ENCODE data around the gene C17orf75. TPM values are rescaled to one million over a fixed set of nuclear protein-coding genes. Genes with fewer than 3 reads are reported as not detected.
A peak's percentile ranks its signal among the peaks of the same experiment; 100 is the strongest.

The C17orf75 gene
- total and polyA plus RNA-seq, 2 donors (not counting 1 experiment from before 2014, with no cell fraction given): 16.4 to 30.2 TPM

- no peaks in the 10 kb centered on the region for H3K79me2 ChIP-seq (ENCODE audit: control insufficient read depth, insufficient read depth, low read length)
Observed at GRCh38 chr17:32285746-32286517, 56.0 kb downstream of the C17orf75 start.

GRCh38 chr17:32285306-32285705 lies 56.7 kb downstream of the C17orf75 start:
- H2AFZ ChIP-seq (ENCODE audit: low read length): no peak overlapping the region
- peaks cover 2% of the 10 kb centered on the region for H3K4me1 ChIP-seq (ENCODE audit: control insufficient read depth, extremely low read depth, insufficient read depth, low read length)
- peaks cover 2% of the 10 kb centered on the region for H3K27me3 ChIP-seq (ENCODE audit: control insufficient read depth, insufficient read depth, low read length)
- no peak overlapping the region for H3K4me2 ChIP-seq (ENCODE audit: extremely low read depth, insufficient read depth, low read length)
- H4K20me1 ChIP-seq (ENCODE audit: control insufficient read depth, extremely low read depth, insufficient read depth, low read length): no peaks in the 10 kb centered on the region
- no peaks in the 10 kb centered on the region for H3K36me3 ChIP-seq (ENCODE audit: control insufficient read depth, insufficient read depth, low read length)
- no peak overlapping the region for H3K27ac ChIP-seq (ENCODE audit: insufficient read depth, low read length)
- no peaks in the 10 kb centered on the region for H3K9me3 ChIP-seq (ENCODE audit: control insufficient read depth, insufficient read depth, low read depth, low read length)
- DNase-seq (ENCODE audit: low read depth in 2 of 2): no peak
- no peaks in the 10 kb centered on the region for H3K79me2 ChIP-seq (ENCODE audit: control insufficient read depth, insufficient read depth, low read length)
- H3K4me3 ChIP-seq (replicated peaks in 1 of 4; ENCODE audit: control extremely low read depth in 1 of 4, insufficient read depth in 1 of 4, low read depth in 3 of 4, low read length in 4 of 4): no peak overlapping the region
- no peak for TF ChIP-seq EZH2 (IDR thresholded peaks at IDR 0.05; ENCODE audit: low read length, missing control alignments)
- no peak for TF ChIP-seq CTCF (conservative IDR thresholded peaks at IDR 0.05 in 1 of 2, IDR thresholded peaks at IDR 0.05 in 1 of 2; ENCODE audit: low read depth in 1 of 2, low read length in 2 of 2)
- no peak overlapping the region for H3K9ac ChIP-seq (ENCODE audit: insufficient read depth, low read length)

More at GRCh38 chr17:32285746-32286517, 56.0 kb downstream of the C17orf75 start:
- no peak overlapping the region for H3K4me3 ChIP-seq (replicated peaks in 1 of 4; ENCODE audit: control extremely low read depth in 1 of 4, insufficient read depth in 1 of 4, low read depth in 3 of 4, low read length in 4 of 4)
- no peak overlapping the region for H3K4me2 ChIP-seq (ENCODE audit: extremely low read depth, insufficient read depth, low read length)
- no peak overlapping the region for H2AFZ ChIP-seq (ENCODE audit: low read length)
- no peaks in the 10 kb centered on the region for H3K36me3 ChIP-seq (ENCODE audit: control insufficient read depth, insufficient read depth, low read length)
- peaks cover 2% of the 10 kb centered on the region for H3K4me1 ChIP-seq (ENCODE audit: control insufficient read depth, extremely low read depth, insufficient read depth, low read length)
- TF ChIP-seq CTCF (conservative IDR thresholded peaks at IDR 0.05 in 1 of 2, IDR thresholded peaks at IDR 0.05 in 1 of 2; ENCODE audit: low read depth in 1 of 2, low read length in 2 of 2): no peak
- no peak for TF ChIP-seq EZH2 (IDR thresholded peaks at IDR 0.05; ENCODE audit: low read length, missing control alignments)
- H3K9ac ChIP-seq (ENCODE audit: insufficient read depth, low read length): no peak overlapping the region
- H3K9me3 ChIP-seq (ENCODE audit: control insufficient read depth, insufficient read depth, low read depth, low read length): no peaks in the 10 kb centered on the region
- no peak overlapping the region for H3K27ac ChIP-seq (ENCODE audit: insufficient read depth, low read length)
- H4K20me1 ChIP-seq (ENCODE audit: control insufficient read depth, extremely low read depth, insufficient read depth, low read length): no peaks in the 10 kb centered on the region
- peaks cover 2% of the 10 kb centered on the region for H3K27me3 ChIP-seq (ENCODE audit: control insufficient read depth, insufficient read depth, low read length)
- no peak for DNase-seq (ENCODE audit: low read depth in 2 of 2)

GRCh38 chr17:32283745-32284201 lies 58.2 kb downstream of the C17orf75 start:
- no peak overlapping the region for H3K4me3 ChIP-seq (replicated peaks in 1 of 4; ENCODE audit: control extremely low read depth in 1 of 4, insufficient read depth in 1 of 4, low read depth in 3 of 4, low read length in 4 of 4)

More at GRCh38 chr17:32283745-32284201, 58.2 kb downstream of the C17orf75 start:
- H4K20me1 ChIP-seq (ENCODE audit: control insufficient read depth, extremely low read depth, insufficient read depth, low read length): no peaks in the 10 kb centered on the region
- DNase-seq (ENCODE audit: low read depth in 2 of 2): peak in 1 of 2 donors; percentile 56
- TF ChIP-seq EZH2 (IDR thresholded peaks at IDR 0.05; ENCODE audit: low read length, missing control alignments): no peak
- TF ChIP-seq CTCF (conservative IDR thresholded peaks at IDR 0.05 in 1 of 2, IDR thresholded peaks at IDR 0.05 in 1 of 2; ENCODE audit: low read depth in 1 of 2, low read length in 2 of 2): no peak
- no peak overlapping the region for H3K27ac ChIP-seq (ENCODE audit: insufficient read depth, low read length)
- H3K79me2 ChIP-seq (ENCODE audit: control insufficient read depth, insufficient read depth, low read length): no peaks in the 10 kb centered on the region
- H3K4me1 ChIP-seq (ENCODE audit: control insufficient read depth, extremely low read depth, insufficient read depth, low read length): peaks cover 2% of the 10 kb centered on the region
- H3K4me2 ChIP-seq (ENCODE audit: extremely low read depth, insufficient read depth, low read length): no peak overlapping the region
- no peak overlapping the region for H2AFZ ChIP-seq (ENCODE audit: low read length)
- no peaks in the 10 kb centered on the region for H3K9me3 ChIP-seq (ENCODE audit: control insufficient read depth, insufficient read depth, low read depth, low read length)
- peaks cover 4% of the 10 kb centered on the region for H3K27me3 ChIP-seq (ENCODE audit: control insufficient read depth, insufficient read depth, low read length)
- H3K9ac ChIP-seq (ENCODE audit: insufficient read depth, low read length): no peak overlapping the region
- H3K36me3 ChIP-seq (ENCODE audit: control insufficient read depth, insufficient read depth, low read length): no peaks in the 10 kb centered on the region

Measured in fibroblast of lung (primary cell).